ENCODE results near the gene NACA.

Gene NACA

GRCh38 chr12:56722832-56723231 lies 2.3 kb downstream of the NACA start:
- H3K4me1 ChIP-seq (ENCODE audit: control insufficient read depth, insufficient read depth, low read length), result peaks cover 48% of the 10 kb centered on the region
- H3K9me3 ChIP-seq (ENCODE audit: control insufficient read depth, low read length), result no peaks in the 10 kb centered on the region
- no peaks in the 10 kb centered on the region for H3K27me3 ChIP-seq (ENCODE audit: control insufficient read depth, insufficient read depth, low read length)
- peaks cover 4% of the 10 kb centered on the region for H3K36me3 ChIP-seq (ENCODE audit: control insufficient read depth, insufficient read depth, low read length)
- no peak overlapping the region for H3K4me3 ChIP-seq (ENCODE audit: low read length)
- H3K9ac ChIP-seq (ENCODE audit: low read length), result peak overlapping the region; percentile 29

GRCh38 chr12:56721721-56722120 lies 3.4 kb downstream of the NACA start:
- Histone ChIP-seq H3K9ac (ENCODE audit: low read length) (no peak overlapping the region), H3K4me1 (ENCODE audit: control insufficient read depth, insufficient read depth, low read length) (peaks cover 43% of the 10 kb centered on the region), H3K4me3 (ENCODE audit: low read length) (no peak overlapping the region), H3K9me3 (ENCODE audit: control insufficient read depth, low read length) (no peaks in the 10 kb centered on the region), H3K36me3 (ENCODE audit: control insufficient read depth, insufficient read depth, low read length) (peaks cover 4% of the 10 kb centered on the region), H3K27me3 (ENCODE audit: control insufficient read depth, insufficient read depth, low read length) (no peaks in the 10 kb centered on the region)

GRCh38 chr12:56721216-56721615 lies 3.9 kb downstream of the NACA start:
- H3K4me1 ChIP-seq (ENCODE audit: control insufficient read depth, insufficient read depth, low read length), result peaks cover 44% of the 10 kb centered on the region
- no peaks in the 10 kb centered on the region for H3K27me3 ChIP-seq (ENCODE audit: control insufficient read depth, insufficient read depth, low read length)
- no peak overlapping the region for H3K4me3 ChIP-seq (ENCODE audit: low read length)
- peaks cover 4% of the 10 kb centered on the region for H3K36me3 ChIP-seq (ENCODE audit: control insufficient read depth, insufficient read depth, low read length)
- no peak overlapping the region for H3K9ac ChIP-seq (ENCODE audit: low read length)
- H3K9me3 ChIP-seq (ENCODE audit: control insufficient read depth, low read length), result no peaks in the 10 kb centered on the region

- peaks cover 44% of the 10 kb centered on the region for H3K4me1 ChIP-seq (ENCODE audit: control insufficient read depth, insufficient read depth, low read length)
- no peak overlapping the region for H3K4me3 ChIP-seq (ENCODE audit: low read length)
- no peaks in the 10 kb centered on the region for H3K9me3 ChIP-seq (ENCODE audit: control insufficient read depth, low read length)
- no peak overlapping the region for H3K9ac ChIP-seq (ENCODE audit: low read length)
- H3K27me3 ChIP-seq (ENCODE audit: control insufficient read depth, insufficient read depth, low read length), result no peaks in the 10 kb centered on the region
- H3K36me3 ChIP-seq (ENCODE audit: control insufficient read depth, insufficient read depth, low read length), result peaks cover 4% of the 10 kb centered on the region
Measured at GRCh38 chr12:56720731-56721151, 4.4 kb downstream of the NACA start.

- no peak overlapping the region for H3K4me3 ChIP-seq (ENCODE audit: low read length)
- H3K4me1 ChIP-seq (ENCODE audit: control insufficient read depth, insufficient read depth, low read length), result peaks cover 43% of the 10 kb centered on the region
- H3K9me3 ChIP-seq (ENCODE audit: control insufficient read depth, low read length), result no peaks in the 10 kb centered on the region
- no peaks in the 10 kb centered on the region for H3K27me3 ChIP-seq (ENCODE audit: control insufficient read depth, insufficient read depth, low read length)
- H3K9ac ChIP-seq (ENCODE audit: low read length), result no peak overlapping the region
- peaks cover 5% of the 10 kb centered on the region for H3K36me3 ChIP-seq (ENCODE audit: control insufficient read depth, insufficient read depth, low read length)
Measured at GRCh38 chr12:56719056-56719455, 6.0 kb downstream of the NACA start.

GRCh38 chr12:56718636-56719035 lies 6.5 kb downstream of the NACA start:
- H3K9ac ChIP-seq (ENCODE audit: low read length), result no peak overlapping the region
- no peaks in the 10 kb centered on the region for H3K9me3 ChIP-seq (ENCODE audit: control insufficient read depth, low read length)
- peaks cover 43% of the 10 kb centered on the region for H3K4me1 ChIP-seq (ENCODE audit: control insufficient read depth, insufficient read depth, low read length)
- H3K4me3 ChIP-seq (ENCODE audit: low read length), result no peak overlapping the region
- no peaks in the 10 kb centered on the region for H3K27me3 ChIP-seq (ENCODE audit: control insufficient read depth, insufficient read depth, low read length)
- peaks cover 9% of the 10 kb centered on the region for H3K36me3 ChIP-seq (ENCODE audit: control insufficient read depth, insufficient read depth, low read length)

GRCh38 chr12:56718149-56718548 lies 7.0 kb downstream of the NACA start:
- no peak overlapping the region for H3K9ac ChIP-seq (ENCODE audit: low read length)
- H3K4me1 ChIP-seq (ENCODE audit: control insufficient read depth, insufficient read depth, low read length), result peaks cover 40% of the 10 kb centered on the region
- peaks cover 14% of the 10 kb centered on the region for H3K36me3 ChIP-seq (ENCODE audit: control insufficient read depth, insufficient read depth, low read length)
- H3K4me3 ChIP-seq (ENCODE audit: low read length), result no peak overlapping the region
- H3K27me3 ChIP-seq (ENCODE audit: control insufficient read depth, insufficient read depth, low read length), result no peaks in the 10 kb centered on the region
- no peaks in the 10 kb centered on the region for H3K9me3 ChIP-seq (ENCODE audit: control insufficient read depth, low read length)

- Histone ChIP-seq H3K4me1 (ENCODE audit: control insufficient read depth, insufficient read depth, low read length) (peaks cover 30% of the 10 kb centered on the region), H3K4me3 (ENCODE audit: low read length) (no peak overlapping the region), H3K36me3 (ENCODE audit: control insufficient read depth, insufficient read depth, low read length) (peaks cover 14% of the 10 kb centered on the region)
Measured at GRCh38 chr12:56716933-56717880, 7.9 kb downstream of the NACA start.

GRCh38 chr12:56716458-56716857 lies 8.6 kb downstream of the NACA start:
- Histone ChIP-seq H3K36me3 (ENCODE audit: control insufficient read depth, insufficient read depth, low read length) (peaks cover 14% of the 10 kb centered on the region), H3K9me3 (ENCODE audit: control insufficient read depth, low read length) (no peaks in the 10 kb centered on the region), H3K27me3 (ENCODE audit: control insufficient read depth, insufficient read depth, low read length) (no peaks in the 10 kb centered on the region), H3K4me3 (ENCODE audit: low read length) (no peak overlapping the region), H3K9ac (ENCODE audit: low read length) (no peak overlapping the region), H3K4me1 (ENCODE audit: control insufficient read depth, insufficient read depth, low read length) (peaks cover 23% of the 10 kb centered on the region)

More at GRCh38 chr12:56716933-56717880, 7.9 kb downstream of the NACA start:
- H3K27me3 ChIP-seq (ENCODE audit: control insufficient read depth, insufficient read depth, low read length), result no peaks in the 10 kb centered on the region
- no peaks in the 10 kb centered on the region for H3K9me3 ChIP-seq (ENCODE audit: control insufficient read depth, low read length)
- H3K9ac ChIP-seq (ENCODE audit: low read length), result no peak overlapping the region

- Histone ChIP-seq H3K9ac (ENCODE audit: low read length) (no peak overlapping the region), H3K27me3 (ENCODE audit: control insufficient read depth, insufficient read depth, low read length) (no peaks in the 10 kb centered on the region), H3K4me3 (ENCODE audit: low read length) (no peak overlapping the region), H3K9me3 (ENCODE audit: control insufficient read depth, low read length) (no peaks in the 10 kb centered on the region), H3K4me1 (ENCODE audit: control insufficient read depth, insufficient read depth, low read length) (peaks cover 16% of the 10 kb centered on the region), H3K36me3 (ENCODE audit: control insufficient read depth, insufficient read depth, low read length) (peaks cover 14% of the 10 kb centered on the region)
Measured at GRCh38 chr12:56715798-56716197, 9.3 kb downstream of the NACA start.

GRCh38 chr12:56714431-56714929 lies 10.6 kb downstream of the NACA start:
- Histone ChIP-seq H3K27me3 (ENCODE audit: control insufficient read depth, insufficient read depth, low read length) (no peaks in the 10 kb centered on the region), H3K36me3 (ENCODE audit: control insufficient read depth, insufficient read depth, low read length) (peaks cover 10% of the 10 kb centered on the region), H3K9ac (ENCODE audit: low read length) (no peak overlapping the region), H3K9me3 (ENCODE audit: control insufficient read depth, low read length) (no peaks in the 10 kb centered on the region), H3K4me3 (ENCODE audit: low read length) (no peak overlapping the region), H3K4me1 (ENCODE audit: control insufficient read depth, insufficient read depth, low read length) (peaks cover 13% of the 10 kb centered on the region)

GRCh38 chr12:56713345-56713744 lies 11.8 kb downstream of the NACA start:
- peaks cover 13% of the 10 kb centered on the region for H3K4me1 ChIP-seq (ENCODE audit: control insufficient read depth, insufficient read depth, low read length)
- H3K27me3 ChIP-seq (ENCODE audit: control insufficient read depth, insufficient read depth, low read length), result no peaks in the 10 kb centered on the region
- H3K9me3 ChIP-seq (ENCODE audit: control insufficient read depth, low read length), result no peaks in the 10 kb centered on the region
- no peak overlapping the region for H3K9ac ChIP-seq (ENCODE audit: low read length)
- H3K36me3 ChIP-seq (ENCODE audit: control insufficient read depth, insufficient read depth, low read length), result peaks cover 10% of the 10 kb centered on the region
- H3K4me3 ChIP-seq (ENCODE audit: low read length), result no peak overlapping the region

All from mucosa of stomach (tissue), 1 donor.